Gastrocnemius medialis (tissue), 4 donors: ENCODE data around the gene RAP1B.

Source experiments
- POLR2A ChIP-seq, 2 donors: fragments of 450-650 bp; IDR thresholded peaks; one replicate each; pipeline ENCODE4 v1.6.1; 2017; ENCODE audit warnings: antibody characterized with exemption in 2 of 2, mild to moderate bottlenecking in 2 of 2, moderate library complexity in 2 of 2
- TF ChIP-seq, protein P1 (sequence below), 5 experiments: fragments of 450-650 bp in 3 of 5; fragments of 200-600 bp in 2 of 5; sonication (generic) in 2 of 5; IDR thresholded peaks in 4 of 5; conservative IDR thresholded peaks in 1 of 5; 1 replicate in 4 of 5; 2 replicates in 1 of 5; pipeline ENCODE4 v1.5.1; 2016 to 2019; ENCODE audit warnings: antibody characterized with exemption in 5 of 5, mild to moderate bottlenecking in 3 of 5, moderate library complexity in 3 of 5

DNA sequence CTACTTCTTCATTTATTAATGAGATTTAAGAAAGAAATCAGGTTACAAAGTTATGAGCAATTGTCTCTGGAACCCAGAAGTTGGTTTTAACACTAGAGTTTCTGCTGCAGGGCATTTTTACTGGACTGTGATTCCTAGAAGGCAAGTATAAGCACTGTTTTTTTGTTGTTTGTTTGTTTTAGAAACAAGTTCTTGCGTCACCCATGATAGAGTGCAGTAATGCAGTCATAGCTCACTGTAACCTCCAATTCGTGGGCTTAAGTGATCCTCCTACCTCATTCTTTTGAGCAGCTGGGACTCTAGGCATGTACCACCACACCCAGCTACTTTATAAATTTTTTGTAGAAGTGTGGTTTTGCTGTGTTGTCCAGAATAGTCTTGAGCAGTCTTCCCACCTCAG lies 25.6 kb downstream of the RAP1B start:
- TF ChIP-seq, protein P1, sequence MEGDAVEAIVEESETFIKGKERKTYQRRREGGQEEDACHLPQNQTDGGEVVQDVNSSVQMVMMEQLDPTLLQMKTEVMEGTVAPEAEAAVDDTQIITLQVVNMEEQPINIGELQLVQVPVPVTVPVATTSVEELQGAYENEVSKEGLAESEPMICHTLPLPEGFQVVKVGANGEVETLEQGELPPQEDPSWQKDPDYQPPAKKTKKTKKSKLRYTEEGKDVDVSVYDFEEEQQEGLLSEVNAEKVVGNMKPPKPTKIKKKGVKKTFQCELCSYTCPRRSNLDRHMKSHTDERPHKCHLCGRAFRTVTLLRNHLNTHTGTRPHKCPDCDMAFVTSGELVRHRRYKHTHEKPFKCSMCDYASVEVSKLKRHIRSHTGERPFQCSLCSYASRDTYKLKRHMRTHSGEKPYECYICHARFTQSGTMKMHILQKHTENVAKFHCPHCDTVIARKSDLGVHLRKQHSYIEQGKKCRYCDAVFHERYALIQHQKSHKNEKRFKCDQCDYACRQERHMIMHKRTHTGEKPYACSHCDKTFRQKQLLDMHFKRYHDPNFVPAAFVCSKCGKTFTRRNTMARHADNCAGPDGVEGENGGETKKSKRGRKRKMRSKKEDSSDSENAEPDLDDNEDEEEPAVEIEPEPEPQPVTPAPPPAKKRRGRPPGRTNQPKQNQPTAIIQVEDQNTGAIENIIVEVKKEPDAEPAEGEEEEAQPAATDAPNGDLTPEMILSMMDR (IDR thresholded peaks at IDR 0.05 in 4 of 5, conservative IDR thresholded peaks at IDR 0.05 in 1 of 5) = no peak
- TF ChIP-seq POLR2A (IDR thresholded peaks at IDR 0.05) = no peak
